NCI-H82 treated with DMSO at 0.1 percent for 48 hours (cell line): ENCODE measurements around the gene ASCC3.
"Not testable (repeated sequence)": the region's sequence is repeated elsewhere in the genome, so short reads cannot be mapped to it uniquely, and the experiment has no call there.

Experiments used
- DNase-seq: peaks from one replicate; lab custom pipeline; 2025; ENCODE audit not compliant: unreplicated experiment; lab: John Stamatoyannopoulos, UW

The ASCC3 gene

GRCh38 chr6:100664274-100665040, 216.7 kb downstream of the ASCC3 start:
- peak; percentile 23 for DNase-seq

GRCh38 chr6:100663219-100663863, 217.8 kb downstream of the ASCC3 start:
- no peak for DNase-seq

- no peak for DNase-seq
Measured at GRCh38 chr6:100662264-100662663, 218.9 kb downstream of the ASCC3 start.

GRCh38 chr6:100658486-100658885, 222.6 kb downstream of the ASCC3 start:
- DNase-seq = no peak

GRCh38 chr6:100657678-100658330, 223.3 kb downstream of the ASCC3 start:
- DNase-seq = peak; percentile 43

GRCh38 chr6:100641147-100641546, 240.0 kb downstream of the ASCC3 start:
- not testable (repeated sequence) for DNase-seq

- DNase-seq = no peak
Measured at GRCh38 chr6:100633096-100633777, 247.9 kb downstream of the ASCC3 start.

- no peak for DNase-seq
Measured at GRCh38 chr6:100630536-100630935, 250.6 kb downstream of the ASCC3 start.

- DNase-seq = no peak
Measured at GRCh38 chr6:100627911-100628758, 253.0 kb downstream of the ASCC3 start.

GRCh38 chr6:100626721-100627120, 254.4 kb downstream of the ASCC3 start:
- no peak for DNase-seq

GRCh38 chr6:100622907-100623692, 258.0 kb downstream of the ASCC3 start:
- DNase-seq = no peak

- DNase-seq = no peak
Measured at GRCh38 chr6:100620085-100620840, 260.9 kb downstream of the ASCC3 start.

GRCh38 chr6:100618351-100618671, 262.8 kb downstream of the ASCC3 start:
- no peak for DNase-seq

- peak; percentile 87 for DNase-seq
Measured at GRCh38 chr6:100617633-100618350, 263.3 kb downstream of the ASCC3 start.

GRCh38 chr6:100614933-100615332, 266.2 kb downstream of the ASCC3 start:
- DNase-seq = no peak

GRCh38 chr6:100614386-100614785, 266.7 kb downstream of the ASCC3 start:
- DNase-seq = no peak

GRCh38 chr6:100613656-100614055, 267.5 kb downstream of the ASCC3 start:
- no peak for DNase-seq

- DNase-seq = no peak
Measured at GRCh38 chr6:100612094-100612493, 269.0 kb downstream of the ASCC3 start.
